ENCODE measurements around the gene WNT7B.

The WNT7B gene

DNA sequence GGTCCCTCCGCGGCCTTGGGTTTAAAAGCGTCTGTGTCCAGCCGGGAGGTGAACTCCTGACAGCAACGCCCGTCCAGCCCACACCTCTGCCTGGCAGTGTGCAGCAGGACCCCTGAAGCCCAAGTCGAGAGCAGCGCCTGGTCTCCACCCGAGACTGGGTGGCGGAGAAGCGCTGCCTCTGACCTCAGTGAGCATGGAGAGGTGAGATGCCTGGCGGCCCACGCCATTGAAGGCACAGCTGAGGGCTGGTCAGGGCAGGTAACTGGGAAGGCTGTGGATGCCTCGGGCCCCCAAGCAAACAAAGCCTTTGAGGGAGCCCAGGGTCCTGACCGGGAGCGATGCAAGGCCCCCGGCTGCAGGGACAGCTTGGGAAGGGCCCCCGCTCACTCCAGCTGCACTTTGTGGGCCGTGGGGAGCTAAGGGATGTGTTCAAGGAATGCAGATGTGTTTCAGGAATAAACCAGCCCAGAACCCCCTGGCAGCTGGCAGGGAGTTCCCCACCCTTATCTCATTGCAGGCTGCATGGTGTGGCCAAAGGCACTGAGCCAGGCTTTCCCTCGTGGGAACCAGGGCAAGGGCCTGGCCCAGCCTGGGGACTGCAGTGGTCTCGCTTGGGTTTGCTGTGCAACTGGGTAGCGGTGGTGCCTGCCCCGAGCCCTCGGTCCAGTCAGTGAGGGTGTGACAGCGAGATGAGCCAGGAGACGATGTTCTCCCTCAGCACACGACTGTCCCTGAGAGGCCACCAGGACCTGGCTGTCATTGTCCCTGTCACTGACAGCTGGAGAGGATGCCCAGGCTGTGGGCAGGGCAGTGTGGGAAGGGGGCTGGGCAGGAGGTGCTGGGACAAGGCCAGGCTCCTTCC, 92.5 kb downstream of the WNT7B start:
- DNase-seq: no peak

DNA sequence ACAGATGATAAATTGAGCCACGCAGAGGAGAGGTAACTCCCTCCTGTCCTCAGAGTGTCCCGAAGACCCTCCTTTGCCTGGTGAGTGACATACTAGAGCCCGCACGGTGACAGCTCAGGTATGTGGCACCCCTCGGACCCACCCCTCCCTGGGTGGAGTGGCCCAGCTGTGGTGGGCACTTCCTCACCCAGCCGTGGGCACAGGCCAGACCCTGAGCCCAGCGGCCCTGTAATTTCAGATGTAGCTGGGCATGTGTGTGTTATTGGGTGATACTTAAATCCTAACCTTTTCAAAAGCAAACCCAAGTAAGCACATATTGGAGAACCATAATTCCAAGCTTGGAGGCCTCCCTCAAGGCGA, 93.2 kb downstream of the WNT7B start:
- DNase-seq: no peak

DNA sequence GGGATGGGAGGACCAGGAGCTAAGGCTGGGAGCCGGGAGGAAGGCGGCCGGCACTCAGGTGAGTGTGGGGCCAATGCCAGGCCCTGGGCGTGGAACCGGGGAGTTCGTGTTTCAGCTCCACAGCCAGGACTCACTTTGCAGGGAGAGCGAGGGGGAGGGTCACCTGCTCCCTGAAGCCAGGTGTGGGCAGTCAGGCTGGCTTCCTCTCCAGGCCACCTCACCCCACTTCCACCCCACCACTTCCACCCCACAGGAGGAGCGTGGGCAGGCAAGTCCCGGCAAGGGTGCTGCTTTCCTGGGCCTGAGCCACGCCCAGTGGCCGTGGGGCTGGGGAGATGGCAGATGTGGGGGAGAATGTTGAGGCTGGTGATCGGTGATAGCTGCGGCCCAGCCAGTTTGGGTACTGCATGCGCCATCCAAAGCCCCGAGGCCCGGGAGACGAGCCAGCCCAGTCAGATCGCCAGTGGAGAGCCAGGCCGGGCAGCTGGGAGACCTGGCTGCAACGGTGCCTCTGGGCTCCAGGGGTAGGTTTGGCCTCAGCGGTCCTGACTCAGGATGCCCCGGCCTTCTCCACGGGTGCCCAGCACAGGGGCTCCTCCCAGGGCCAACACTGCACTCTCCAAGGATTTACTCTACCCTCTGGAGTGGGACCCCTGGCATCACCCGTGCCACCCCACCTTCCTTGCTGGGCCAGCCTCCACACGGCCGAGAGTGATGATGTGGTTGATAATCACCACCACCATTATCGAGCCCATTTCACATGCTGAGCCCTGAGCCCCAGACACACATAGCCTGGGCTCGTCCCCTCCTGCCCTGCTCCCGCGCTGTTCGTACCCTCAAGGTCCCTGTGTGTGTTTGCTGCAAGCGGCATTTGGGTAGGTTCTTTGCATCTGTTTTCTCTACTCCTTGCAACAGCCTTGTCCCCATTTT, 93.8 kb downstream of the WNT7B start:
- DNase-seq: no peak

DNA sequence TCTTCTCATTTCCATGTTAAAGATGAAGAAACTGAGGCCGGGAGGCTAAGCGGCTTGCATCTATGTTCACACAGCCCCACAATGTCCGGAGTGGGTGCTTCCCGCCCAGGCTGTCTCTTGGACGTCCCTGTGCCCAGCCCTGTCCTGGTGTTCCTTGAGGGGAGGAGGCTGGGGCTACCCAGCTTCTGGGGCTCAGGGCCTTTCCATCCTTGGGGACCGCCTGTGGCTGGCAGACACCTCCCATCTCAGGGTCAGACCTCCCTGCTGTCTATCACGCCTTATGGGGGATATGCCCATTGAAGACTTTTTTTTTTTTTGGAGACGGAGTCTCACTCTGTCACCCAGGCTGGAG, 95.5 kb downstream of the WNT7B start:
- no peak for DNase-seq

DNA sequence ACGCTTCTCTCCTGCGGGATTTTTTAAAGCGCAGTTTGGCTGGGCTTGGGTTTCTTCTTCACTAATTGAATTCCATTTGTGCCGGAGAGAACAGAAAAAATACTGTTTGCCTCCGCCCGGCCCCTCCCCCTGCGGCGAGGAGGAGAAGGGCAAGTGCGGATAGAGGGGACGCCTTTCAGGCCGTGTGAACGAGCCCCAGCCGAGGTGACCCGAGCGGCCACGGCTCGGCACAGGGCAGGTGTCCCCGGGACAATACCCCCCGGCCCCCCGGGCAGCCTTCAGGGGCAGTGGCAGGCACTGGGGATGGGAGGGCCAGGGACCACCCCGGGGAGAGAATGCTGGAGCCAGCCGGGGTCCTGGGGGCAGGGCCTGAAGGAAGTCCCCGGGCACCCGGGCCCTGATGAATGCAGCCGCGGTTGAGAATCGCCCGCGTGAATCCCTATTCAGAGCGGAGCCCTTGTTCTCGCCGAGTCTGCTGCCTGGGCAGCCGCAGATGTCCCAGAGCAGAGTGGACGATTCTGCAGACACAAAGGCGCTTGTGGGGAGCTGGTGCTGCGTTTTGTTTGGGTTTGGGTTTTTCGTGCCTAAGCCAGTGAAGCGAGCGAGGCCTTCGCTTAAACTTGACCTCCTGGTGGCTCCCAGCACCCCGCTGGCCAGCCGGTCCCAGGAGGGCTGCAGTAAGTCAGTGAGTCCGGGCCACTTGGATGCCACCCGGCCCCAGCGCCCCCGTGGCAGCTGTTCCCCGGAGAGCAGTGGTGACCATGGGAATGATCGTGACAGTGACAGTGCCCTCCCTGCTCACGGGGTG, 96.0 kb downstream of the WNT7B start:
- DNase-seq: no peak

DNA sequence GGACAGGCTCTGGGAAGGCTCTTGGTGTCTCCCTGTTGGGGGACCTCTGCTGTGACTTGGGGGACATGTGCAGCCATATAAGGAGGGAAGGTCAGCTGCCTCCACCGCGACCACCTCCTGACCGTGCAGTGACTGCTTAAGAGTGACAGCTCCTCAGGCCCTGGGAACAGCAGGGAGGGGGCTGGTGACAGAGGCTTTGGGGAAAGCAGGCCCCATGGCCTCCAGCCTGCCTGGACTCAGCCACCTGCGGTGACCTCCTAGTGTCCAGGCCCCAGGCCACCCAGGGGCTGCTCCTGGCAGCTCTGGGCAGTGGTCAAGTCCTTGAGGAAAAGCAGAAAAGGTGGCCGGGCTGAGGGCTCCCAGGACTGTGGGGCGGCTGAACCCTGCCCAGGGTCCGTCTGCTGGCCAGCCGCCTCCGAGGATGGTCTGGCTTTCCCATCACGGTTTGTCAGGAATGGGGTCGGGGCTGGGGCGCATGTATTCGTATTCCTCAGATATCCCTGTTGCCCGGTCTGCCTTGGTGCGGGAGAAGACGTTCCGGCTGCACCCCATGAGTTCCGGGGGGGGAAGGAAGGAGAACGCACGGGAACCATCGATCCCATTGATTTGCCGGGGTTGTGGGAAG, 96.8 kb downstream of the WNT7B start:
- no peak for DNase-seq

DNA sequence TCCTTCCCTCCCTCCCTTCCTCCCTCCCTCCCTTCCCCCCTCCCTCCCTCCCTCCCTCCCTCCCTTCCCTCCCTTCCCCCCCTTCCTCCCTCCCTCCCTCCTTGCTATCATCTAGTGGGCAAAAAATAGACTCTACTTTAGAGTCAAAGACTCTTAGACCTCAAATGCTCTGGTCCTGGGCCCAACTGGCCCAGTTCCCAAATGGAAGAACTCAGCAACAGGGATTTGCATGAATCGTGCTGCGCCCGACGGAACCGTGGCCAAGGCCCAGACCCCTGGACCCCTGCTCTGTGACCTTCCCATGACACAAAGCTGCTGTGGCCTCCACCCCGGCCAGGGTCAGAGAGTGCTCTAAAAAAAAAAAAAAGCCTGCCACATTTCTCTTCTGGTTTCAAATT, 97.4 kb downstream of the WNT7B start:
- DNase-seq: no peak

DNA sequence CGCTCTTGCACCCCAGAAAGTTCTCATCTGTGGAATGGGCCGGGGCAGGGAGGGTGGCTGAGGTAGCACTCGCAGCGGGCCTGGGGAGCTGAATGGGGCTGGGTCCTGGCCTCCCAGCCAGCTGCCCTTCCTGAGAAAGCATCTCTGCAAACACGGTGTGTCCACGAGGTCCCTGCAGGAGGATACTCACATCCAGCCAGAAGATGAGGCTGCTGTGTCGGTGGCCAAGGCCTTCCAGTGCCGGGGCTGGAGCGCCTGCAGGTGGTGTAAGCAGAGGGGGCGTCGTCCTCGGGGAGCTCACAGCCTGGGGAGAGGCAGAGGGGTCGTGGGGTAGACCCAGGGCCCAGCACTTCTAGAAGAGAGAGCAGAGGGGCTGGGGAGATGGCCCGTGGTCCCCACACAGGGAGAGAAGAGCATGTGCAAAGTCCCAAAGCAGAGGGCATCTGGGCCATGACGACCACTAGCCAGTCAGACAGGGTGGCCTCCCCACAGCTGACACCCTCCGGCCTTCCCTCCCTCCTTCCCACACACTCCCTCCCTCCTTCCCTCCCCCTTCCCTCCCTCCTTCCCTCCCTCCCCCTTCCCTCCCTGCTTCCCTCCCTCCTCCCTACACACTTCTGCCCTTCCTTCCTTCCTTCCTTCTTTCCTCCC, 97.9 kb downstream of the WNT7B start:
- DNase-seq: no peak

DNA sequence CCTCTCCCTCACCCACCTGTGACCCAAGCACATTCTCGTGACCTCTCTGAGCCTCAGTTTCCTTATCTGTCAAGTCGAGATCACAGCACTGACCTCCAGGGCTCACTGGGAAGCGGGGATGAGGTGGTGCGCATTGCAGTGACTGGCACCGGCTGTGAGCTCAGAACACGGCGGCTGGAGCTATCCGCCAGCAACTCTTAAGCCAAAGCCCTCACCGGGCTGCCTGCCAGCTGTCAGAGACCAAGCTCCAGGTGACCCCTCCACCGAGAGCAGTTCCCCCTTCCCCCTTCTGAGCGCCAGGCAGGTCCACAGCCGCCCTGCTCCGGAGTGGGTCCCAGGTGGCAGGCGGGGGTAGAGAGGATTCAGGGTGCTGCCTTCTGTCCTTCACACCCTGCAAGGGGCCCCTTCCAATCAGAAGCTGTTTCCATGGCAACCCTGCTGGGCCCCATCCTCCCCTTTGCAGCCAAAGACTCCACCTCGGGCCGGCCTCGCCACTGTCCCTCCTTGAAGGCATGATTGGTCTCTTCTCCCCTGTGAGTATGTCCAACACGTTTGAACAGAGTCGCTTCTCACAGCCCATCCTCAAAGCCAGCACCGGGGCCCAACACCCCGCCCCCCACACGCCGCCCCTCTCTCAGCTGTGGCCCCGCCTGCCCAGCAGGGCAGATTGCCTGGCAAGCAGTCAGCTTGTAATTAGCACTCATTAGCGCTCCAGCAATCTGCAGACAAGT, 98.7 kb downstream of the WNT7B start:
- DNase-seq: no peak

DNA sequence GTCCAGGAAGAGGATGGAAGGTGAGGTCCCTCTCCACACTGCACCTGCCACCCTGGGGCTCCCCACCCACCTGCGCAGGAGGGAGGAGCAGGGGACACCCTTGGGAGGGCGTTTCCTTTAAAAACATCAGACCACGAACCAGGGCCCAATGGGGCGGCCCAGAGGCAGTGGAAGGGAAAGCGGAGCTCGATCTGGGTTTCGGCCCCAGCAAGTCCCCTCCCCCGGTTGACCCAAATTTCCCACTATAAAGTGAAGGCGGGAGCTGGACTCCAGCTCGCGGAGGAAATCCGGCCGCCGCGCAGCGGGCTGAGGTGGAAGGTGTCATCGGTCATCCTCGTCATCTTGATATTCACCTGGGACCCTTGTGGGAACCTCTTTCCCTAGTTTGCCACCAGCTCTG, 99.3 kb downstream of the WNT7B start:
- DNase-seq: no peak

DNA sequence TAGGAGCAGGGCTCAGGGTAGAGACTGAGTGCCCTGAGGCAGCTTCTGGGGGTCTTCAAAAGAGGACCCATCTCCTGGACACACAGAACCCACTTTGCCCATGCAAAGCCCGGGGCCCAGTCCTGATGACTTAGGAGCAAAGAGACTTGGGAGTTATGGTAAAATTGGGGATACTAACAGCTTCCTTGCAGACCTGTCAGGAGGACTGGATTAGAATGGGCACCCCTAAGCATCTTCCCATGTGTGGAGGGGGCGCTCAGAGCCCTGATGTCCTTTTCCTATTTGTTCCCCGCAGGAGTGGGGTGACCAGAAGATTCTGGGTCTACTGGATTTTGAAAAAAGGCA, 100.0 kb downstream of the WNT7B start:
- no peak for DNase-seq

DNA sequence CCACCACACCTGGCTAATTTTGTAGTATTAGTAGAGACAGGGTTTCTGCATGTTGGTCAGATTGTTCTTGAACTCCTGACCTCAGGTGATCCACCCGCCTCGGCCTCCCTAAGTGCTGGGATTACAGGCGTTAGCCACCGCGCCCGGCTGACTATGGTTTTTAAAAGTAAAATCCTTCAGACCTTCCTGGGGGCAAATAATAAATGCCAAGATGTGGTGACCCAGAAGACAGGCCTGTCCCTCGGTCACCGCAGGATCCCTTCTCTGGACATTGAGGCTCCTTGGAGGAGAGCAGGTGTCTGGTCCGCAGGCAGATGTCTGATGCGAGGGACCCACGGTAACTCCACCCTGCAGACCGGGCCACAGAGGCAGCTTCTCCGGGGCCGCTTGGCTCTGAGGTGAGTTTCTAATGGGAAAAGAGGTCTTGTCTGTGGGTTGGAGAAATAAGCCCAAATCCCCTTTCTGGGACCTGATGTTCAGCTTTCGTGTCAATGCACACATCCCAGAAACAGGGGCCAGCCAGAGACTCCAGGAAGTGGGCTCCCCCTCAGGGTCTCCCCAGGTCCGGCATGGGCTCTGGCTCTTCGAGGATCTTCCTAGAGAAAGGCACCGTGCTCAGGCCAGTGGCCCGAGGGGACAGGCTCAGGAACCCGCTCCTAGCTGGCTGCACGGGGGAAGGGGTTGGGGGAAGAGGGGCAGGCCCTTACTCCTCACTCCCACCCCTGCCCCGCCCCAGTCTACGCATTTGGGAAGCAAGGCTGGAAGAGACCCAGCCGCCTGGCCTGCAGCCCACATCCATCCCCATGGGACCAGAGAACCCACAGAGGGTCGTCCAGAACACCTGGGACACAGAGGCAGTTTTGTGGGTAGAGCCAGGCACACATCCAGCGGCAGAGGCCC, 100.6 kb downstream of the WNT7B start:
- DNase-seq: no peak

DNA sequence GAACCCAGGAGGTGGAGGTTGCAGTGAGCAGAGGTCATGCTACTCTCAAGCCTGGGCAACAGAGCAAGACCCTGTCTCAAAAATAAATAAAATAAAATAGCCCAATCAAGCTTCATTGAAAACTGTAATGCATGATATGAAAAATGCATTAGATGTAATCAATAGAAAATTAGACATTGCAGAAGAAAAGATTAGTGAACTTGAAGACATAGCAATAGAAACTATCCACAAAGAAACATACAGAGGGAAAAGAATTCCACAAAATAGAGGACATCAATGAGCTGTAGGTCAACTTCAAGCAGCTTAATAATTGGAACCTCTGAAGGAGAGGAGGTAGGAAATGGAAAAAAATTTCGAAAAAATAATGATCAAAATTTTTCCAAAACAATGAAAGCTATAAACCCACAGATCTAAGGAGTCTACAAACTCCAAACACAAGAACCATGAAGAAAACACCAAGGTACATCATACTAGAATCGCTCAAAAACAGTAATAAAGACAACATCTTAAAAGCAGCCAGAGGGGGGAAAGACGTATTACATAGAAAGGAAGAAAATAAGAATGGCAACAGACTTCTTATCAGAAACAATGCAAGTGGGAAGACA, 104.2 kb downstream of the WNT7B start:
- no peak for DNase-seq

DNA sequence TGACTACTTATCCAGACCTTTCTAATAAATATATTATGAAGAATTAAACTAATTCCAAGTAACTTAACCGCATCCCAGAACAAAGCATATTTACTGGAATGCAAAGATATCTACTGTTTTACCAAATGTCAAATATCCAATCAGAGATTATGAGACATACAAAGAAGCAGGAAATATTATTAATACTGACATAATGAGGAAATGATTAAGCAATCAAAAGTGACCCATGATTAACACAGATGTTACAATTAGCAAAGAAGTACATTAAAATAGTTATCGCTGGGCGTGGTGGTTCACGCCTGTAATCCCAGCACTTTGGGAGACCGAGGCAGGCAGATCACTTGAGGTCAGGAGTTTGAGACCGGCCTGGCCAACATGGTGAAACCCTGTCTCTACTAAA, 105.2 kb downstream of the WNT7B start:
- no peak for DNase-seq
